A673 (cell line): ENCODE results near the gene NPEPL1.

Source experiments
- EZH2 ChIP-seq: fragments of 200-600 bp; sonication (generic); IDR thresholded peaks from 2 replicates; pipeline ENCODE4 v1.6.1; 2017; ENCODE audit warnings: borderline replicate concordance, low read depth, mild to moderate bottlenecking, mixed read lengths, antibody characterized with exemption, low read length; ENCODE audit not compliant: poor library complexity, severe bottlenecking
- TF ChIP-seq, protein P1 (sequence below): fragments of 300-800, 200-600 bp; sonication (generic); conservative IDR thresholded peaks from 2 replicates; pipeline ENCODE4 v1.5.1; 2017; ENCODE audit warnings: low read depth, mild to moderate bottlenecking, antibody characterized with exemption, low read length, moderate library complexity, mixed read lengths

DNA sequence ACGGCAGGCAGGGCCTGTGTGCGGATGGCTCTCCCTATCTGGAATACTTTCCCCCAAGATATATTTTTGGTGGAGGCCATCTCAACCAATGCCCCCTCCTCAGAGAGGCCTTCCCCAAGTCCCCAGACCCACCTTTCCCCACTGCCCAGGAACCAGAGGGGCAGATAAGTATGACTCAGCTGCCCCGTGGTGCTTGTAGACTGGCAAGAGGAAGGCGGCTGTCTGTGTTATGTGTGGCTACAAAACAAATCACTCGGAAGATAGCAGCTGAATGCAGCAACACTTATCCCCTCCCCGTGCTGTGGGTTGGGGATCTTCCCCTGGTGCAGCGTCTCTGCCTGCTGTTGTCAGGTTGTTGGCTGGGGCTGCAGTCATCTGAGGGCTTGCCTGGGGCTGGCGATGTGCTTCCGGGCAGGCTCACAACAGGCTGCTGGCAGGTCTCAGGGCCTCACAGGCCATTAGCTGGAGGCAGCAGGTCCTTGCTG, 7.1 kb downstream of the NPEPL1 start:
- TF ChIP-seq, protein P1, sequence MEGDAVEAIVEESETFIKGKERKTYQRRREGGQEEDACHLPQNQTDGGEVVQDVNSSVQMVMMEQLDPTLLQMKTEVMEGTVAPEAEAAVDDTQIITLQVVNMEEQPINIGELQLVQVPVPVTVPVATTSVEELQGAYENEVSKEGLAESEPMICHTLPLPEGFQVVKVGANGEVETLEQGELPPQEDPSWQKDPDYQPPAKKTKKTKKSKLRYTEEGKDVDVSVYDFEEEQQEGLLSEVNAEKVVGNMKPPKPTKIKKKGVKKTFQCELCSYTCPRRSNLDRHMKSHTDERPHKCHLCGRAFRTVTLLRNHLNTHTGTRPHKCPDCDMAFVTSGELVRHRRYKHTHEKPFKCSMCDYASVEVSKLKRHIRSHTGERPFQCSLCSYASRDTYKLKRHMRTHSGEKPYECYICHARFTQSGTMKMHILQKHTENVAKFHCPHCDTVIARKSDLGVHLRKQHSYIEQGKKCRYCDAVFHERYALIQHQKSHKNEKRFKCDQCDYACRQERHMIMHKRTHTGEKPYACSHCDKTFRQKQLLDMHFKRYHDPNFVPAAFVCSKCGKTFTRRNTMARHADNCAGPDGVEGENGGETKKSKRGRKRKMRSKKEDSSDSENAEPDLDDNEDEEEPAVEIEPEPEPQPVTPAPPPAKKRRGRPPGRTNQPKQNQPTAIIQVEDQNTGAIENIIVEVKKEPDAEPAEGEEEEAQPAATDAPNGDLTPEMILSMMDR = no peak
- TF ChIP-seq EZH2 = no peak
